H9 (cell line): ENCODE measurements around the gene EEIG2. TPM values are rescaled to one million over a fixed set of nuclear protein-coding genes. Genes with fewer than 3 reads are reported as not detected.
"Not testable (repeated sequence)": the region's sequence is repeated elsewhere in the genome, so short reads cannot be mapped to it uniquely, and the experiment has no call there.

ENCODE experiments used
- DNase-seq: peaks from one replicate; pipeline ENCODE4 v3.0.0-alpha.2; 2017
- H2AFZ ChIP-seq: one replicate; pipeline ENCODE4 v1.6.1; 2013; ENCODE audit warnings: mild to moderate bottlenecking, low read length, control low read depth, moderate library complexity
- H2AK5ac ChIP-seq: 2 replicates; pipeline ENCODE4 v1.6.1; 2013; ENCODE audit warnings: low read length, control low read depth, mixed read lengths; ENCODE audit not compliant: insufficient read length
- H2BK120ac ChIP-seq: one replicate; pipeline ENCODE4 v1.6.1; 2013; ENCODE audit warnings: low read depth, mild to moderate bottlenecking, low read length, control low read depth, inconsistent platforms; ENCODE audit not compliant: poor library complexity, severe bottlenecking
- H2BK12ac ChIP-seq: 2 replicates; pipeline ENCODE4 v1.6.1; 2013; ENCODE audit warnings: low read length, control low read depth, mixed read lengths, low read depth; ENCODE audit not compliant: insufficient read length
- H2BK15ac ChIP-seq: 2 replicates; pipeline ENCODE4 v1.6.1; 2013; ENCODE audit warnings: low read depth, low read length, control low read depth
- H2BK20ac ChIP-seq: one replicate; pipeline ENCODE4 v1.6.1; 2013; ENCODE audit warnings: low read depth, mild to moderate bottlenecking, low read length, control low read depth, inconsistent platforms; ENCODE audit not compliant: poor library complexity, severe bottlenecking
- H2BK5ac ChIP-seq: 2 replicates; pipeline ENCODE4 v1.6.1; 2013; ENCODE audit warnings: low read length, control low read depth, mixed read lengths; ENCODE audit not compliant: insufficient read length
- H3K14ac ChIP-seq: 2 replicates; pipeline ENCODE4 v1.6.1; 2013; ENCODE audit warnings: low read length, control low read depth; ENCODE audit not compliant: insufficient read depth
- H3K18ac ChIP-seq: 2 replicates; pipeline ENCODE4 v1.6.1; 2013; ENCODE audit warnings: low read depth, mild to moderate bottlenecking, mixed read lengths, low read length, control low read depth; ENCODE audit not compliant: insufficient read length
- H3K23ac ChIP-seq: 2 replicates; pipeline ENCODE4 v1.6.1; 2013; ENCODE audit warnings: low read length, control low read depth, mixed read lengths, low read depth; ENCODE audit not compliant: insufficient read length
- H3K23me2 ChIP-seq: 2 replicates; pipeline ENCODE4 v1.6.1; 2013; ENCODE audit warnings: low read depth, mild to moderate bottlenecking, mixed read lengths, low read length, control low read depth; ENCODE audit not compliant: insufficient read length, poor library complexity, severe bottlenecking
- H3K27ac ChIP-seq: 2 replicates; pipeline ENCODE4 v1.5.1; 2013; ENCODE audit warnings: low read length, control low read depth, mixed read lengths, low read depth; ENCODE audit not compliant: insufficient read length
- H3K27me3 ChIP-seq: 2 replicates; pipeline ENCODE4 v1.6.1; 2013; ENCODE audit warnings: low read length, control low read depth, inconsistent platforms; ENCODE audit not compliant: insufficient read depth
- H3K4ac ChIP-seq: 2 replicates; pipeline ENCODE4 v1.6.1; 2013; ENCODE audit warnings: low read depth, mild to moderate bottlenecking, control low read depth, inconsistent platforms, low read length, moderate library complexity
- H3K4me1 ChIP-seq: 2 replicates; pipeline ENCODE4 v1.6.1; 2013; ENCODE audit warnings: low read length, control low read depth, inconsistent platforms; ENCODE audit not compliant: insufficient read depth
- H3K4me2 ChIP-seq: 2 replicates; pipeline ENCODE4 v1.6.1; 2013; ENCODE audit warnings: low read length, control low read depth, mixed read lengths; ENCODE audit not compliant: insufficient read length, insufficient read depth
- H3K56ac ChIP-seq: 2 replicates; pipeline ENCODE4 v1.6.1; 2013; ENCODE audit warnings: low read depth, mild to moderate bottlenecking, mixed read lengths, low read length, control low read depth; ENCODE audit not compliant: insufficient read length
- H3K79me1 ChIP-seq: 2 replicates; pipeline ENCODE4 v1.6.1; 2013; ENCODE audit warnings: low read depth, mild to moderate bottlenecking, moderate library complexity, low read length, control low read depth, inconsistent platforms; ENCODE audit not compliant: insufficient read depth, poor library complexity, severe bottlenecking
- H3K79me2 ChIP-seq: 2 replicates; pipeline ENCODE4 v1.6.1; 2013; ENCODE audit warnings: low read length, control low read depth, inconsistent platforms; ENCODE audit not compliant: insufficient read depth
- H3K9ac ChIP-seq: 2 replicates; pipeline ENCODE4 v1.6.1; 2013; ENCODE audit warnings: low read length, control low read depth, mixed read lengths; ENCODE audit not compliant: insufficient read length; ENCODE audit errors: extremely low read depth
- H3K9me3 ChIP-seq: one replicate; pipeline ENCODE4 v1.6.1; 2013; ENCODE audit warnings: low read depth, low read length, inconsistent platforms; ENCODE audit not compliant: control insufficient read depth
- H3T11ph ChIP-seq: one replicate; pipeline ENCODE4 v1.6.1; 2013; ENCODE audit warnings: mild to moderate bottlenecking, low read length, control low read depth, inconsistent platforms
- H4K20me1 ChIP-seq: one replicate; pipeline ENCODE4 v1.6.1; 2013; ENCODE audit not compliant: control insufficient read depth, insufficient read length, insufficient read depth
- H4K5ac ChIP-seq: 2 replicates; pipeline ENCODE4 v1.6.1; 2013; ENCODE audit warnings: low read depth, mild to moderate bottlenecking, mixed read lengths, low read length, control low read depth; ENCODE audit not compliant: insufficient read length
- H4K8ac ChIP-seq: replicated peaks from 2 replicates; pipeline ENCODE4 v1.6.1; 2013; ENCODE audit warnings: low read length, control low read depth, mixed read lengths, low read depth; ENCODE audit not compliant: insufficient read length
- H4K91ac ChIP-seq: 2 replicates; pipeline ENCODE4 v1.6.1; 2013; ENCODE audit warnings: low read depth, mild to moderate bottlenecking, moderate library complexity, mixed read lengths, low read length, control low read depth; ENCODE audit not compliant: insufficient read length
- H3K27ac Mint-ChIP-seq, 3 experiments: 2 replicates in 2 of 3; 3 replicates in 1 of 3; pipeline ENCODE4 v1.8.0; 2020 to 2021; ENCODE audit warnings: mixed read lengths in 3 of 3, mild to moderate bottlenecking in 1 of 3, moderate library complexity in 1 of 3
- H3K27me3 Mint-ChIP-seq: 2 replicates; pipeline ENCODE4 v1.8.0; 2021; ENCODE audit warnings: low read depth, mild to moderate bottlenecking, moderate library complexity, mixed read lengths
- H3K36me3 Mint-ChIP-seq, 3 experiments: 2 replicates in 2 of 3; 3 replicates in 1 of 3; pipeline ENCODE4 v1.8.0; 2020 to 2021; ENCODE audit warnings: low read depth in 3 of 3, mixed read lengths in 3 of 3; ENCODE audit not compliant: insufficient read depth in 1 of 3
- H3K4me1 Mint-ChIP-seq, 2 experiments: 2 replicates each; pipeline ENCODE4 v1.8.0; 2020; ENCODE audit warnings: mixed read lengths in 2 of 2
- H3K4me3 Mint-ChIP-seq, 2 experiments: 2 replicates in 1 of 2; 3 replicates in 1 of 2; pipeline ENCODE4 v1.8.0; 2020 to 2021; ENCODE audit warnings: mild to moderate bottlenecking in 2 of 2, mixed read lengths in 2 of 2, moderate library complexity in 1 of 2
- H3K9me3 Mint-ChIP-seq, 2 experiments: 2 replicates in 1 of 2; 3 replicates in 1 of 2; pipeline ENCODE4 v1.8.0; 2020; ENCODE audit warnings: mild to moderate bottlenecking in 2 of 2, mixed read lengths in 2 of 2, moderate library complexity in 1 of 2
- WGBS: extraction: QIAGEN DNeasy Blood & Tissue Kit; methylation state at CpG from one replicate; pipeline ENCODE4 v1.1.7; 2013; ENCODE audit warnings: missing lambda C conversion rate, low lambda C conversion rate, mixed read lengths; ENCODE audit not compliant: insufficient read length; ENCODE audit errors: extremely low coverage; 5-methylcytosine and 5-hydroxymethylcytosine counted together
- total RNA-seq: library from RNA; stranded (reverse); gene quantifications from 2 replicates; pipeline ENCODE4 v1.2.1, GENCODE V29; 2021
- TF ChIP-seq, protein P1 (sequence below): fragments of 200-600 bp; sonication (generic); conservative IDR thresholded peaks from 3 replicates; pipeline ENCODE4 v1.8.0; 2021; ENCODE audit warnings: antibody characterized with exemption, mild to moderate bottlenecking

Gene EEIG2
- total RNA-seq, 1 experiment from 2014 or later = 17.0 TPM

- no peaks in the 10 kb centered on the region for H3K27me3 ChIP-seq
- H2BK12ac ChIP-seq = no peak overlapping the region
- H3K18ac ChIP-seq = no peak overlapping the region
- H3K9me3 ChIP-seq = no peaks in the 10 kb centered on the region
- WGBS = 100% methylated on average over 2 of the region's 3 CpGs
- H3K23ac ChIP-seq = no peak overlapping the region
- H3K56ac ChIP-seq = no peak overlapping the region
- no peak overlapping the region for H3K9ac ChIP-seq
- no peaks in the 10 kb centered on the region; the same call in 1 of the 2 replicates for H3K4me1 ChIP-seq
- H3K23me2 ChIP-seq = no peaks in the 10 kb centered on the region
- TF ChIP-seq, protein P1, sequence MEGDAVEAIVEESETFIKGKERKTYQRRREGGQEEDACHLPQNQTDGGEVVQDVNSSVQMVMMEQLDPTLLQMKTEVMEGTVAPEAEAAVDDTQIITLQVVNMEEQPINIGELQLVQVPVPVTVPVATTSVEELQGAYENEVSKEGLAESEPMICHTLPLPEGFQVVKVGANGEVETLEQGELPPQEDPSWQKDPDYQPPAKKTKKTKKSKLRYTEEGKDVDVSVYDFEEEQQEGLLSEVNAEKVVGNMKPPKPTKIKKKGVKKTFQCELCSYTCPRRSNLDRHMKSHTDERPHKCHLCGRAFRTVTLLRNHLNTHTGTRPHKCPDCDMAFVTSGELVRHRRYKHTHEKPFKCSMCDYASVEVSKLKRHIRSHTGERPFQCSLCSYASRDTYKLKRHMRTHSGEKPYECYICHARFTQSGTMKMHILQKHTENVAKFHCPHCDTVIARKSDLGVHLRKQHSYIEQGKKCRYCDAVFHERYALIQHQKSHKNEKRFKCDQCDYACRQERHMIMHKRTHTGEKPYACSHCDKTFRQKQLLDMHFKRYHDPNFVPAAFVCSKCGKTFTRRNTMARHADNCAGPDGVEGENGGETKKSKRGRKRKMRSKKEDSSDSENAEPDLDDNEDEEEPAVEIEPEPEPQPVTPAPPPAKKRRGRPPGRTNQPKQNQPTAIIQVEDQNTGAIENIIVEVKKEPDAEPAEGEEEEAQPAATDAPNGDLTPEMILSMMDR = no peak
- no peak overlapping the region for H2BK5ac ChIP-seq
- no peak overlapping the region for H3K27ac Mint-ChIP-seq
- no peaks in the 10 kb centered on the region for H4K20me1 ChIP-seq
- H4K91ac ChIP-seq = no peak overlapping the region
- no peak overlapping the region; a peak in 1 of 5 replicates for H3K4me3 Mint-ChIP-seq
- H3K27me3 Mint-ChIP-seq = no peaks in the 10 kb centered on the region; the same call in 1 of the 2 replicates
- no peak overlapping the region for H4K5ac ChIP-seq
- H4K8ac ChIP-seq = no peak overlapping the region
- peaks cover 15 to 27% of the 10 kb centered on the region in 2 experiments for H3K4me1 Mint-ChIP-seq
- peaks cover 0 to 10% (median 4%) of the 10 kb centered on the region in 3 experiments; a peak in 5 of 7 replicates for H3K36me3 Mint-ChIP-seq
- no peak overlapping the region for H3K14ac ChIP-seq
- no peak overlapping the region for H3T11ph ChIP-seq
- no peak overlapping the region for H2BK20ac ChIP-seq
- DNase-seq = no peak
- H3K4ac ChIP-seq = no peak overlapping the region
- no peak overlapping the region for H3K4me2 ChIP-seq
- H2BK120ac ChIP-seq = no peak overlapping the region
- no peaks in the 10 kb centered on the region for H3K79me2 ChIP-seq
- no peak overlapping the region for H2BK15ac ChIP-seq
- no peak overlapping the region for H3K27ac ChIP-seq
- no peak overlapping the region for H2AFZ ChIP-seq
- H3K9me3 Mint-ChIP-seq = peaks cover 11 to 15% of the 10 kb centered on the region in 2 experiments
- H3K79me1 ChIP-seq = no peaks in the 10 kb centered on the region
- no peak overlapping the region for H2AK5ac ChIP-seq
Measured at GRCh38 chr1:108534759-108535158, 25.1 kb upstream of the EEIG2 start.

- not testable (repeated sequence) for H2BK120ac ChIP-seq, H2BK20ac ChIP-seq, H3K56ac ChIP-seq, H3K27ac Mint-ChIP-seq, H3K14ac ChIP-seq, H3K18ac ChIP-seq, H3K79me1 ChIP-seq, H4K5ac ChIP-seq, H4K91ac ChIP-seq, H2AK5ac ChIP-seq, H2AFZ ChIP-seq, H3K27ac ChIP-seq, DNase-seq, H3K4me2 ChIP-seq, H3T11ph ChIP-seq, H3K9me3 ChIP-seq, H3K4ac ChIP-seq, H3K4me3 Mint-ChIP-seq, H2BK5ac ChIP-seq, H3K4me1 ChIP-seq, H4K8ac ChIP-seq, H3K23ac ChIP-seq, H4K20me1 ChIP-seq, H3K27me3 Mint-ChIP-seq, H2BK15ac ChIP-seq, H3K27me3 ChIP-seq, H3K9ac ChIP-seq, H3K23me2 ChIP-seq, H2BK12ac ChIP-seq, H3K79me2 ChIP-seq, H3K36me3 Mint-ChIP-seq
- Mint-ChIP-seq H3K4me1 (peaks cover 20 to 32% of the 10 kb centered on the region in 2 experiments), H3K9me3 (peaks cover 11 to 15% of the 10 kb centered on the region in 2 experiments)
- WGBS = 100% methylated on average over 1 of the region's 6 CpGs
Measured at GRCh38 chr1:108535315-108535897, 24.5 kb upstream of the EEIG2 start.
